HG03280 (cell line): ENCODE measurements around the gene RNF186.
"Not testable (repeated sequence)": the region's sequence is repeated elsewhere in the genome, so short reads cannot be mapped to it uniquely, and the experiment has no call there.

Experiments
- ATAC-seq: cut with Tn5 transposase; IDR thresholded peaks from one replicate; pipeline ENCODE4 v1.9.1; 2021; ENCODE audit warnings: mild to moderate bottlenecking, moderate library complexity; ENCODE audit not compliant: unreplicated experiment

RNF186 gene

GRCh38 chr1:19797827-19798226 is 17.3 kb downstream of the RNF186 start:
- no peak for ATAC-seq

- no peak for ATAC-seq
These were observed 20.5 kb downstream of the RNF186 start for GRCh38 chr1:19794583-19794982.

GRCh38 chr1:19793360-19794046 is 21.6 kb downstream of the RNF186 start:
- ATAC-seq: no peak

GRCh38 chr1:19792237-19793002 is 22.7 kb downstream of the RNF186 start:
- no peak for ATAC-seq

GRCh38 chr1:19790061-19790975 is 24.8 kb downstream of the RNF186 start:
- not testable (repeated sequence) for ATAC-seq

GRCh38 chr1:19786988-19787423 is 28.1 kb downstream of the RNF186 start:
- no peak for ATAC-seq

- ATAC-seq: no peak
These were observed 29.4 kb downstream of the RNF186 start for GRCh38 chr1:19785660-19786059.

- no peak for ATAC-seq
These were observed 34.7 kb downstream of the RNF186 start for GRCh38 chr1:19780267-19780877.

GRCh38 chr1:19776933-19777332 is 38.1 kb downstream of the RNF186 start:
- no peak for ATAC-seq

- no peak for ATAC-seq
These were observed 38.8 kb downstream of the RNF186 start for GRCh38 chr1:19776287-19776686.

- ATAC-seq: no peak
These were observed 39.3 kb downstream of the RNF186 start for GRCh38 chr1:19775831-19776230.

- no peak for ATAC-seq
These were observed 39.8 kb downstream of the RNF186 start for GRCh38 chr1:19775317-19775716.

- no peak for ATAC-seq
These were observed 40.8 kb downstream of the RNF186 start for GRCh38 chr1:19774180-19774785.

GRCh38 chr1:19773485-19773884 is 41.6 kb downstream of the RNF186 start:
- no peak for ATAC-seq

- ATAC-seq: no peak
These were observed 43.0 kb downstream of the RNF186 start for GRCh38 chr1:19772053-19772452.

GRCh38 chr1:19771350-19771749 is 43.7 kb downstream of the RNF186 start:
- ATAC-seq: no peak

- ATAC-seq: no peak
These were observed 44.5 kb downstream of the RNF186 start for GRCh38 chr1:19770436-19771190.

GRCh38 chr1:19769211-19769932 is 45.7 kb downstream of the RNF186 start:
- ATAC-seq: no peak
